K562 (cell line): ENCODE data around the gene DAB2IP. TPM values are rescaled to one million over a fixed set of nuclear protein-coding genes. Genes with fewer than 3 reads are reported as not detected.

ENCODE experiments used
- ATAC-seq: fragments of 200-7000 bp; cut with Tn5 transposase; 3 replicates; pipeline ENCODE4 v1.9.1; 2020; ENCODE audit warnings: moderate library complexity
- BruUV-seq: library from RNA; stranded (reverse); fragments of 400-500 nt; replicated peaks from 2 replicates; lab custom pipeline; 2021; lab: Mats Ljungman, UMichigan
- CTCF ChIA-PET: fragments of 300-600 bp; formaldehyde crosslinking; extraction: SDS; loops from one replicate; lab custom pipeline; 2021; ENCODE audit warnings: low intra/inter-chr PET ratio; lab: Yijun Ruan, JAX
- POLR2A ChIA-PET: fragments of 300-600, 350-650 bp; sonication (Branson Sonifier 250); formaldehyde crosslinking; extraction: SDS; loops from one replicate; lab custom pipeline; 2021; ENCODE audit warnings: antibody characterized with exemption, inconsistent platforms; lab: Yijun Ruan, JAX
- DNase-seq, 4 experiments: peaks; one replicate each; pipeline versions ENCODE4 v3.0.0 to v3.0.0-alpha.2; 2011 to 2018; ENCODE audit warnings: low spot score in 3 of 4, mixed read lengths in 3 of 4; ENCODE audit errors: extremely low read depth in 1 of 4
- FAIRE-seq: peaks from 2 replicates; lab custom pipeline; 2011; peaks lifted over from hg19 to GRCh38; lab: Jason Lieb, UNC
- H2AFZ ChIP-seq: 2 replicates; pipeline ENCODE4 v1.6.0; 2011; ENCODE audit warnings: low read depth, low read length, control low read depth, inconsistent platforms
- H3K27ac ChIP-seq: fragments of 200-600 bp; 3 replicates; pipeline ENCODE4 v1.8.0; 2011; ENCODE audit warnings: low read depth, mild to moderate bottlenecking, control low read depth, inconsistent platforms, low read length, moderate library complexity, mixed read lengths; ENCODE audit errors: extremely low read depth
- H3K27me3 ChIP-seq, 2 experiments: fragments of 300-600 bp in 1 of 2; 2 replicates in 1 of 2; 3 replicates in 1 of 2; pipeline versions ENCODE4 v1.6.0 to v1.8.0; 2011; ENCODE audit warnings: inconsistent platforms in 2 of 2, low read length in 2 of 2, mild to moderate bottlenecking in 1 of 2, mixed read lengths in 1 of 2, moderate library complexity in 1 of 2; ENCODE audit not compliant: control insufficient read depth in 2 of 2, insufficient read depth in 2 of 2
- H3K36me3 ChIP-seq: fragments of 300-600 bp; 3 replicates; pipeline ENCODE4 v1.8.0; 2011; ENCODE audit warnings: mild to moderate bottlenecking, low read length, inconsistent platforms; ENCODE audit not compliant: control insufficient read depth, insufficient read depth
- H3K4me1 ChIP-seq, 2 experiments: fragments of 200-600 bp in 1 of 2; replicated peaks in 1 of 2; 2 replicates in 1 of 2; 3 replicates in 1 of 2; pipeline versions ENCODE4 v1.5.1 to v1.8.0; 2011; ENCODE audit warnings: inconsistent platforms in 2 of 2, low read length in 2 of 2, mild to moderate bottlenecking in 1 of 2, mixed read lengths in 1 of 2, moderate library complexity in 1 of 2; ENCODE audit not compliant: control insufficient read depth in 2 of 2, insufficient read depth in 2 of 2
- H3K4me2 ChIP-seq: 2 replicates; pipeline ENCODE4 v1.6.1; 2011; ENCODE audit warnings: low read length, control low read depth, inconsistent platforms, mixed read lengths; ENCODE audit not compliant: insufficient read depth
- H3K4me3 ChIP-seq: fragments of 200-600 bp; sonication (generic), shearing (Covaris generic); 2 replicates; pipeline ENCODE4 v1.5.1; 2016; ENCODE audit warnings: control low read depth, inconsistent platforms
- H3K79me2 ChIP-seq: fragments of 200-600 bp; 3 replicates; pipeline ENCODE4 v1.8.0; 2011; ENCODE audit warnings: low read length, inconsistent platforms; ENCODE audit not compliant: control insufficient read depth, insufficient read depth
- H3K9ac ChIP-seq, 2 experiments: 2 replicates each; pipeline versions ENCODE4 v1.6.0 to v1.6.1; 2011; ENCODE audit warnings: low read depth in 2 of 2, low read length in 2 of 2, control low read depth in 1 of 2, inconsistent platforms in 1 of 2, mild to moderate bottlenecking in 1 of 2, mixed read lengths in 1 of 2; ENCODE audit not compliant: insufficient read depth in 1 of 2
- H3K9me1 ChIP-seq: one replicate; pipeline ENCODE4 v1.6.0; 2011; ENCODE audit warnings: inconsistent platforms, mild to moderate bottlenecking, low read length, moderate library complexity; ENCODE audit not compliant: control insufficient read depth, insufficient read depth
- H3K9me3 ChIP-seq: replicated peaks from 2 replicates; pipeline ENCODE4 v1.5.1; 2011; ENCODE audit warnings: low read depth, low read length, inconsistent platforms; ENCODE audit not compliant: control insufficient read depth, insufficient read depth
- H4K20me1 ChIP-seq: replicated peaks from 2 replicates; pipeline ENCODE4 v1.6.1; 2011; ENCODE audit warnings: low read length, inconsistent platforms, mixed read lengths; ENCODE audit not compliant: control insufficient read depth, insufficient read depth
- ARID2 ChIP-seq: fragments of 450-650 bp; IDR thresholded peaks from 2 replicates; pipeline ENCODE4 v1.6.1; 2017; ENCODE audit warnings: antibody characterized with exemption, mild to moderate bottlenecking
- ARID3A ChIP-seq: IDR thresholded peaks from 2 replicates; pipeline ENCODE4 v1.6.1; 2012; ENCODE audit warnings: low read depth, low read length, improper control_type of control experiment, borderline replicate concordance
- CBX5 ChIP-seq: IDR thresholded peaks from 2 replicates; pipeline ENCODE4 v1.6.1; 2014; ENCODE audit warnings: low read depth, borderline replicate concordance
- EP400 ChIP-seq: fragments of 450-650 bp; IDR thresholded peaks from 2 replicates; pipeline ENCODE4 v1.6.1; 2017; ENCODE audit warnings: antibody characterized with exemption, mild to moderate bottlenecking, moderate library complexity
- FUS ChIP-seq: fragments of 200-400 bp; formaldehyde crosslinking; optimal IDR thresholded peaks from 2 replicates; pipeline ENCODE3; 2017; ENCODE audit warnings: low read depth, low read length
- GTF2B ChIP-seq: IDR thresholded peaks from 2 replicates; pipeline ENCODE4 v1.6.1; 2011; ENCODE audit not compliant: insufficient read length; ENCODE audit errors: extremely low read depth
- HLTF ChIP-seq: fragments of 450-650 bp; IDR thresholded peaks from 2 replicates; pipeline ENCODE4 v1.6.1; 2016
- RBM34 ChIP-seq: fragments of 200-400 bp; formaldehyde crosslinking; IDR thresholded peaks from 2 replicates; pipeline ENCODE4 v1.6.1; 2018; ENCODE audit warnings: low read length, borderline replicate concordance; ENCODE audit not compliant: insufficient read depth
- SMAD1 ChIP-seq: fragments of 150-350 bp; IDR thresholded peaks from 2 replicates; pipeline ENCODE4 v1.6.1; 2014; ENCODE audit warnings: low read length, low read depth; ENCODE audit not compliant: partially characterized antibody
- THAP7 ChIP-seq: fragments of 250-450 bp; sonication (Bioruptor Pico); IDR thresholded peaks from 2 replicates; pipeline ENCODE4 v1.5.0; 2021
- ZFPM2 ChIP-seq: fragments of 250-450 bp; sonication (Bioruptor Pico); IDR thresholded peaks from 2 replicates; pipeline ENCODE4 v1.5.1; 2022; ENCODE audit warnings: mild to moderate bottlenecking
- ZNF644 ChIP-seq: fragments of 200-800 bp; sonication (Bioruptor generic); IDR thresholded peaks from 2 replicates; pipeline ENCODE4 v1.6.1; 2016; ENCODE audit warnings: low read depth, missing genetic modification characterization, missing compliant biosample characterization
- WGBS: fragments of 100-300 bp; shearing (Covaris generic); methylation state at CpG from one replicate; pipeline ENCODE4 v1.1.6; 2016; ENCODE audit warnings: low coverage, mixed read lengths; ENCODE audit not compliant: insufficient coverage; ENCODE audit errors: missing lambda C conversion rate; 5-methylcytosine and 5-hydroxymethylcytosine counted together
- in situ Hi-C: fragments of 300-500 bp; cut with MboI; formaldehyde crosslinking; loops from 4 replicates; pipeline ENCODE4 v1.15.0; 2018; ENCODE audit warnings: inconsistent platforms, mixed read lengths
- intact Hi-C: fragments of 100-400 bp; cut with micrococcal nuclease; formaldehyde crosslinking; loops from 2 replicates; pipeline ENCODE4 v1.14.2; 2022
- polyA plus RNA-seq, 8 experiments: library from polyadenylated mRNA; depleted of rRNA in 4 of 8; stranded (reverse) in 5 of 8; unstranded in 3 of 8; fragments of >200 nt; fragmentation: Nextera tagmentation in 2 of 8; fragmentation: Illumina TruSeq in 1 of 8; extraction: Ambion mirVana in 2 of 8; extraction: Trizol in 1 of 8; gene quantifications; 2 replicates each; pipeline versions ENCODE4 v1.2.1 to v1.2.3, GENCODE V29; 2011 to 2014; ENCODE audit warnings: inconsistent platforms in 1 of 8, missing spikeins in 1 of 8
- total RNA-seq, 7 experiments: library from RNA; depleted of rRNA in 6 of 7; stranded (reverse); fragments of >200 nt in 6 of 7; fragmentation: Illumina TruSeq in 2 of 7; extraction: Trizol in 2 of 7; gene quantifications; 2 replicates each; pipeline versions ENCODE4 v1.2.1 to v1.2.3, GENCODE V29; 2011 to 2021; ENCODE audit warnings: low replicate concordance in 1 of 7

Gene DAB2IP
- total and polyA plus RNA-seq, 9 of the 15 experiments (the other 6 are each of a cell fraction or from before 2014, with no cell fraction given) = 0.04 to 0.31 (median 0.08) TPM; not detected in 5

GRCh38 chr9:121685146-121685794 lies 33.8 kb downstream of the DAB2IP start:
- Histone ChIP-seq H3K79me2 (no peaks in the 10 kb centered on the region), H3K4me2 (no peak overlapping the region), H3K4me3 (no peak overlapping the region), H3K9ac (no peak overlapping the region), H4K20me1 (peaks cover 26% of the 10 kb centered on the region), H3K36me3 (no peaks in the 10 kb centered on the region), H3K9me1 (no peaks in the 10 kb centered on the region), H3K27me3 (peaks cover 0 to 14% of the 10 kb centered on the region in 2 experiments; a peak in 3 of 5 replicates), H2AFZ (no peak overlapping the region), H3K4me1 (no peaks in the 10 kb centered on the region), H3K27ac (no peak overlapping the region), H3K9me3 (no peaks in the 10 kb centered on the region)
- DNase-seq = no peak
- no peak for ATAC-seq
- intact Hi-C loops = no loop called here
- CTCF ChIA-PET = no interaction called here
- POLR2A ChIA-PET = no interaction called here
- TF ChIP-seq HLTF (no peak), EP400 (no peak), FUS (no peak), ARID2 (no peak), CBX5 (no peak), SMAD1 (no peak), ZNF644 (no peak), RBM34 (no peak), THAP7 (CRISPR knock-in tag) (no peak), ARID3A (no peak), GTF2B (no peak), ZFPM2 (CRISPR knock-in tag) (no peak)
- BruUV-seq = no TSS peak
- in situ Hi-C loops = loop anchor here (5.0 to 25.0 kb wide), 2 partner anchors 133 to 652 kb away; no protein-coding TSS in a partner anchor
- FAIRE-seq = no peak
- WGBS = 0% methylated on average over 13 of the region's 14 CpGs
